CD4-positive, alpha-beta T cell (primary cell): ENCODE results near the gene SNAI3. TPM values are rescaled to one million over a fixed set of nuclear protein-coding genes. Genes with fewer than 3 reads are reported as not detected.

ENCODE experiments used
- ATAC-seq: fragments of 200-7000 bp; cut with Tn5 transposase; one replicate; pipeline ENCODE4 v1.10.0; 2022; ENCODE audit warnings: mild to moderate bottlenecking; ENCODE audit not compliant: poor library complexity
- CTCF ChIA-PET: fragments of 350-600 bp; sonication (Branson Sonifier 250); formaldehyde crosslinking; loops from one replicate; lab custom pipeline; 2021; ENCODE audit warnings: antibody characterized with exemption, inconsistent platforms; lab: Charles Lee
- POLR2A ChIA-PET: fragments of 350-600 bp; sonication (Branson Sonifier 250); formaldehyde crosslinking; loops from one replicate; lab custom pipeline; 2021; ENCODE audit warnings: antibody characterized with exemption, inconsistent platforms; lab: Charles Lee
- DNase-seq, 14 experiments: peaks; one replicate each; pipeline ENCODE4 v3.0.0-alpha.2; 2013 to 2020; ENCODE audit warnings: mixed read lengths in 2 of 14
- H3K27ac ChIP-seq, 2 donors: one replicate each; pipeline versions ENCODE4 v1.5.1 to v1.7.0; 2013; ENCODE audit warnings: low read length in 2 of 2, low read depth in 1 of 2, mild to moderate bottlenecking in 1 of 2
- H3K27me3 ChIP-seq, 2 experiments: 1 replicate in 1 of 2; 2 replicates in 1 of 2; pipeline versions ENCODE4 v1.6.1 to v1.7.0; 2013; ENCODE audit warnings: low read length in 2 of 2, control low read depth in 1 of 2, mild to moderate bottlenecking in 1 of 2, moderate library complexity in 1 of 2; ENCODE audit not compliant: insufficient read depth in 2 of 2, control insufficient read depth in 1 of 2
- H3K36me3 ChIP-seq: one replicate; pipeline ENCODE4 v1.6.1; 2013; ENCODE audit warnings: low read length, control low read depth; ENCODE audit not compliant: insufficient read depth
- H3K4me1 ChIP-seq: one replicate; pipeline ENCODE4 v1.6.1; 2013; ENCODE audit warnings: low read length, control low read depth; ENCODE audit not compliant: insufficient read depth
- H3K4me3 ChIP-seq: one replicate; pipeline ENCODE4 v1.5.1; 2013; ENCODE audit warnings: mild to moderate bottlenecking, low read length, moderate library complexity
- H3K9me3 ChIP-seq, 2 experiments: 1 replicate in 1 of 2; 2 replicates in 1 of 2; pipeline versions ENCODE4 v1.6.1 to v1.7.0; 2013; ENCODE audit warnings: low read length in 2 of 2, mild to moderate bottlenecking in 2 of 2, control low read depth in 1 of 2, moderate library complexity in 1 of 2; ENCODE audit not compliant: control insufficient read depth in 1 of 2, insufficient read depth in 1 of 2
- H3K27ac Mint-ChIP-seq: one replicate; pipeline ENCODE4 v1.8.0; 2020; ENCODE audit warnings: mixed read lengths
- H3K27me3 Mint-ChIP-seq: one replicate; pipeline ENCODE4 v1.8.0; 2021; ENCODE audit warnings: mixed read lengths
- H3K36me3 Mint-ChIP-seq: one replicate; pipeline ENCODE4 v1.8.0; 2021; ENCODE audit warnings: low read depth, mixed read lengths
- H3K4me1 Mint-ChIP-seq: one replicate; pipeline ENCODE4 v1.8.0; 2021; ENCODE audit warnings: low read depth, mixed read lengths
- H3K4me3 Mint-ChIP-seq: one replicate; pipeline ENCODE4 v1.8.0; 2020; ENCODE audit warnings: mild to moderate bottlenecking, mixed read lengths
- H3K9me3 Mint-ChIP-seq: one replicate; pipeline ENCODE4 v1.8.0; 2020; ENCODE audit warnings: mixed read lengths
- CTCF ChIP-seq: fragments of 200-600 bp; IDR thresholded peaks from one replicate; pipeline ENCODE4 v1.8.0; 2022; ENCODE audit warnings: antibody characterized with exemption, mild to moderate bottlenecking
- intact Hi-C, 2 experiments: fragments of 100-400 bp; cut with DNase I in 1 of 2; cut with micrococcal nuclease in 1 of 2; formaldehyde crosslinking; loops; one replicate each; pipeline versions ENCODE4 v1.15.1 to v1.9.0; 2023 to 2025; cut with DNase I, micrococcal nuclease
- total RNA-seq, 174 experiments: library from RNA in 2 of 174; stranded (reverse) in 2 of 174; gene quantifications; one replicate each; pipeline ENCODE4 v1.2.3 and lab custom pipeline; 2021 to 2026

SNAI3 gene
- total RNA-seq, 2 experiments from 2014 or later: 3.0 to 3.5 TPM

GRCh38 chr16:88662222-88662842 is 24.0 kb downstream of the SNAI3 start:
- peak overlapping the region; percentile 91 for H3K27ac Mint-ChIP-seq
- ChIA-PET POLR2A (interaction anchor here (0.9 to 2.6 kb wide), 12 partner anchors 9 to 195 kb away, joined by 3 to 10 read pairs (median 6); partner anchors contain the start of gene ZC3H18), CTCF (interaction anchor here (1.6 to 3.2 kb wide), 2 partner anchors 18 to 23 kb away, joined by 4 to 18 read pairs; no protein-coding TSS in a partner anchor)
- DNase-seq (peak in 1 of 14 experiments; percentile 44), ATAC-seq (no peak)
- peaks cover 6% of the 10 kb centered on the region for H3K36me3 Mint-ChIP-seq
- H3K36me3 ChIP-seq: peaks cover 2% of the 10 kb centered on the region
- peak overlapping the region in 1 of 2 donors; percentile 69 for H3K27ac ChIP-seq
- H3K27me3 Mint-ChIP-seq: no peaks in the 10 kb centered on the region
- H3K4me3 ChIP-seq: peak overlapping the region; percentile 84
- peaks cover 19% of the 10 kb centered on the region for H3K4me1 ChIP-seq
- H3K9me3 ChIP-seq: no peaks in the 10 kb centered on the region
- TF ChIP-seq CTCF: no peak
- H3K4me1 Mint-ChIP-seq: peaks cover 17% of the 10 kb centered on the region
- H3K9me3 Mint-ChIP-seq: no peaks in the 10 kb centered on the region
- peak overlapping the region; percentile 83 for H3K4me3 Mint-ChIP-seq
- H3K27me3 ChIP-seq: no peaks in the 10 kb centered on the region
- intact Hi-C loops: no loop called here

- Histone ChIP-seq H3K27me3 (no peaks in the 10 kb centered on the region), H3K4me3 (no peak overlapping the region), H3K36me3 (peaks cover 7% of the 10 kb centered on the region), H3K27ac (no peak overlapping the region), H3K9me3 (no peaks in the 10 kb centered on the region), H3K4me1 (peaks cover 19% of the 10 kb centered on the region)
- intact Hi-C loops: no loop called here
- Mint-ChIP-seq H3K4me3 (peak overlapping the region; percentile 32), H3K27ac (peak overlapping the region; percentile 91), H3K4me1 (peaks cover 17% of the 10 kb centered on the region), H3K36me3 (peaks cover 6% of the 10 kb centered on the region), H3K9me3 (no peaks in the 10 kb centered on the region), H3K27me3 (no peaks in the 10 kb centered on the region)
- ChIA-PET CTCF (no interaction called here), POLR2A (interaction anchor here (1.1 to 2.1 kb wide), 2 partner anchors 20 to 22 kb away, joined by 3 to 5 read pairs; no protein-coding TSS in a partner anchor)
- DNase-seq (no peak), ATAC-seq (no peak)
- no peak for TF ChIP-seq CTCF
Measured at GRCh38 chr16:88661468-88661867, 24.8 kb downstream of the SNAI3 start.

- H3K4me3 Mint-ChIP-seq: no peak overlapping the region
- H3K4me1 Mint-ChIP-seq: peaks cover 10% of the 10 kb centered on the region
- ChIA-PET POLR2A (no interaction called here), CTCF (no interaction called here)
- no peak for DNase-seq
- H3K9me3 ChIP-seq: no peaks in the 10 kb centered on the region
- no peak for ATAC-seq
- H3K4me3 ChIP-seq: no peak overlapping the region
- no peaks in the 10 kb centered on the region for H3K27me3 Mint-ChIP-seq
- intact Hi-C loops: no loop called here
- peaks cover 18% of the 10 kb centered on the region for H3K4me1 ChIP-seq
- H3K36me3 ChIP-seq: peaks cover 12% of the 10 kb centered on the region
- no peak for TF ChIP-seq CTCF
- no peaks in the 10 kb centered on the region for H3K27me3 ChIP-seq
- peaks cover 11% of the 10 kb centered on the region for H3K36me3 Mint-ChIP-seq
- no peak overlapping the region for H3K27ac Mint-ChIP-seq
- H3K27ac ChIP-seq: no peak overlapping the region
- no peaks in the 10 kb centered on the region for H3K9me3 Mint-ChIP-seq
Measured at GRCh38 chr16:88659160-88659559, 27.1 kb downstream of the SNAI3 start.
